A549 (cell line): ENCODE results near the gene PLCH2. TPM values are rescaled to one million over a fixed set of nuclear protein-coding genes. Genes with fewer than 3 reads are reported as not detected.
"Not testable (repeated sequence)": the region's sequence is repeated elsewhere in the genome, so short reads cannot be mapped to it uniquely, and the experiment has no call there.

ENCODE experiments used
- ATAC-seq, 2 experiments: fragments of 200-7000 bp in 1 of 2; fragments of >200 bp in 1 of 2; cut with Nextera tagmentation in 1 of 2; cut with Tn5 transposase in 1 of 2; 3 replicates each; pipeline versions ENCODE4 v1.8.0 to v1.9.1; 2018 to 2020; ENCODE audit warnings: mild to moderate bottlenecking in 1 of 2, moderate library complexity in 1 of 2
- CTCF ChIA-PET: fragments of 300-600 bp; sonication (Branson Sonifier 250); formaldehyde crosslinking; extraction: SDS; loops from one replicate; lab custom pipeline; 2021; ENCODE audit warnings: antibody characterized with exemption, inconsistent platforms; lab: Yijun Ruan, JAX
- POLR2A ChIA-PET: fragments of 350-600 bp; formaldehyde crosslinking; extraction: SDS; loops from one replicate; lab custom pipeline; 2021; ENCODE audit warnings: antibody characterized with exemption, inconsistent platforms; lab: Yijun Ruan, JAX
- DNase-seq, 2 experiments: peaks; one replicate each; pipeline versions ENCODE4 v3.0.0 to v3.0.0-alpha.2; 2011 to 2016; ENCODE audit warnings: low read depth in 1 of 2, low spot score in 1 of 2
- FAIRE-seq: peaks from 2 replicates; lab custom pipeline; 2011; peaks lifted over from hg19 to GRCh38; lab: Jason Lieb, UNC
- H3K27ac ChIP-seq, 2 experiments: fragments of >200 bp; sonication (Bioruptor Twin); formaldehyde crosslinking; 3 replicates each; pipeline ENCODE4 v1.5.1; 2016 to 2017
- H3K4me1 ChIP-seq: fragments of >200 bp; sonication (Bioruptor Twin); formaldehyde crosslinking; 3 replicates; pipeline ENCODE4 v1.6.1; 2016
- H3K4me2 ChIP-seq: fragments of >200 bp; sonication (Bioruptor Twin); formaldehyde crosslinking; 3 replicates; pipeline ENCODE4 v1.6.1; 2016
- H3K4me3 ChIP-seq: fragments of >200 bp; sonication (Bioruptor Twin); formaldehyde crosslinking; 3 replicates; pipeline ENCODE4 v1.5.1; 2016
- H3K9me3 ChIP-seq: fragments of >200 bp; sonication (Bioruptor Twin); formaldehyde crosslinking; 3 replicates; pipeline ENCODE4 v1.6.1; 2016
- BHLHE40 ChIP-seq: IDR thresholded peaks from 2 replicates; pipeline ENCODE4 v1.6.1; 2012; ENCODE audit warnings: low read depth, low read length, inconsistent platforms
- CEBPB ChIP-seq, 2 experiments: fragments of >200 bp in 1 of 2; sonication (Bioruptor Twin) in 1 of 2; formaldehyde crosslinking in 1 of 2; IDR thresholded peaks; 2 replicates each; pipeline ENCODE4 v1.6.1; 2012 to 2016
- CHD2 ChIP-seq: fragments of 150-350 bp; IDR thresholded peaks from 2 replicates; pipeline ENCODE4 v1.6.1; 2014; ENCODE audit warnings: low read length; ENCODE audit not compliant: partially characterized antibody
- E2F6 ChIP-seq: IDR thresholded peaks from 2 replicates; pipeline ENCODE4 v1.6.1; 2012; ENCODE audit warnings: low read depth, borderline replicate concordance
- EHMT2 ChIP-seq: fragments of 200-600 bp; sonication (generic); IDR thresholded peaks from 2 replicates; pipeline ENCODE4 v1.6.1; 2016; ENCODE audit warnings: antibody characterized with exemption, low read depth, mild to moderate bottlenecking, moderate library complexity
- ELK1 ChIP-seq: fragments of 150-350 bp; IDR thresholded peaks from 2 replicates; pipeline ENCODE4 v1.6.1; 2014; ENCODE audit warnings: low read depth, mild to moderate bottlenecking, low read length
- GATA3 ChIP-seq: IDR thresholded peaks from 2 replicates; pipeline ENCODE4 v1.6.1; 2012; ENCODE audit warnings: borderline replicate concordance
- HDAC2 ChIP-seq: fragments of 200-600 bp; sonication (generic); IDR thresholded peaks from 2 replicates; pipeline ENCODE4 v1.6.1; 2016
- HEYL ChIP-seq: fragments of 250-450 bp; sonication (Bioruptor Pico); IDR thresholded peaks from 2 replicates; pipeline ENCODE4 v1.8.0; 2021; ENCODE audit warnings: mild to moderate bottlenecking, moderate library complexity
- HOXB13 ChIP-seq: fragments of 250-450 bp; sonication (Bioruptor Pico); IDR thresholded peaks from 2 replicates; pipeline ENCODE4 v1.5.0; 2020; ENCODE audit warnings: low read depth, mild to moderate bottlenecking, moderate library complexity
- HOXB5 ChIP-seq: fragments of 250-450 bp; sonication (Bioruptor Pico); IDR thresholded peaks from 2 replicates; pipeline ENCODE4 v1.5.0; 2020; ENCODE audit warnings: mild to moderate bottlenecking, moderate library complexity
- JUN ChIP-seq, 2 experiments: fragments of >200 bp; sonication (Bioruptor Twin); formaldehyde crosslinking; IDR thresholded peaks; 2 replicates in 1 of 2; 3 replicates in 1 of 2; pipeline ENCODE4 v1.6.1; 2016 to 2017
- KDM5A ChIP-seq: fragments of 200-600 bp; sonication (generic); IDR thresholded peaks from 2 replicates; pipeline ENCODE4 v1.6.1; 2016; ENCODE audit warnings: antibody characterized with exemption, mild to moderate bottlenecking
- MAX ChIP-seq: IDR thresholded peaks from 2 replicates; pipeline ENCODE4 v1.6.1; 2012
- NFE2L2 ChIP-seq: fragments of 150-350 bp; conservative IDR thresholded peaks from 2 replicates; pipeline ENCODE4 v1.6.1; 2014; ENCODE audit warnings: low read length
- NPAS2 ChIP-seq: fragments of 250-450 bp; sonication (Bioruptor Pico); IDR thresholded peaks from 2 replicates; pipeline ENCODE4 v1.8.0; 2022; ENCODE audit warnings: mild to moderate bottlenecking, moderate library complexity, borderline replicate concordance
- RARB ChIP-seq: fragments of 250-450 bp; sonication (Bioruptor Pico); IDR thresholded peaks from 2 replicates; pipeline ENCODE4 v1.8.0; 2021; ENCODE audit warnings: mild to moderate bottlenecking, moderate library complexity
- REST ChIP-seq: fragments of 200-600 bp; sonication (generic); IDR thresholded peaks from 2 replicates; pipeline ENCODE4 v1.6.1; 2016; ENCODE audit warnings: antibody characterized with exemption, mild to moderate bottlenecking, moderate library complexity
- RFX5 ChIP-seq: fragments of 450-650 bp; IDR thresholded peaks from 2 replicates; pipeline ENCODE4 v1.7.1; 2014; ENCODE audit warnings: antibody characterized with exemption, mild to moderate bottlenecking, moderate library complexity
- RNF2 ChIP-seq: fragments of 200-600 bp; sonication (generic); IDR thresholded peaks from 2 replicates; pipeline ENCODE4 v1.6.1; 2016; ENCODE audit warnings: low read depth, mild to moderate bottlenecking, antibody characterized with exemption, moderate library complexity, borderline replicate concordance
- ZNF302 ChIP-seq: fragments of 250-450 bp; sonication (Bioruptor Pico); IDR thresholded peaks from 2 replicates; pipeline ENCODE4 v1.9.0; 2021; ENCODE audit warnings: inconsistent platforms, mild to moderate bottlenecking, moderate library complexity
- ZSCAN20 ChIP-seq: fragments of 250-450 bp; sonication (Bioruptor Pico); IDR thresholded peaks from 2 replicates; pipeline ENCODE4 v1.8.0; 2022; ENCODE audit warnings: mild to moderate bottlenecking, moderate library complexity
- WGBS: methylation state at CpG from one replicate; pipeline ENCODE4 v1.1.6; 2017; ENCODE audit errors: missing lambda C conversion rate; 5-methylcytosine and 5-hydroxymethylcytosine counted together
- polyA plus RNA-seq, 4 experiments: library from polyadenylated mRNA; depleted of rRNA in 3 of 4; stranded (reverse); fragments of >200 nt; fragmentation: RNase III in 1 of 4; extraction: RNeasy Plus Mini Kit Qiagen cat#74134 plus additional on column Dnase treatment in 1 of 4; gene quantifications; 2 replicates in 3 of 4; 3 replicates in 1 of 4; pipeline ENCODE4 v1.2.3, GENCODE V29; 2011 to 2017
- TF ChIP-seq, protein P1 (sequence below): fragments of 450-650 bp; IDR thresholded peaks from 2 replicates; pipeline ENCODE4 v1.6.1; 2014; ENCODE audit warnings: antibody characterized with exemption
- TF ChIP-seq, protein P2 (sequence below): fragments of 250-450 bp; sonication (Bioruptor Pico); IDR thresholded peaks from 2 replicates; pipeline ENCODE4 v1.5.0; 2021; ENCODE audit warnings: mild to moderate bottlenecking, moderate library complexity, borderline replicate concordance
- TF ChIP-seq, protein P3 (sequence below): fragments of 250-450 bp; sonication (Bioruptor Pico); IDR thresholded peaks from 2 replicates; pipeline ENCODE4 v1.5.0; 2020; ENCODE audit warnings: low read depth, mild to moderate bottlenecking, moderate library complexity

PLCH2 gene
- polyA plus RNA-seq, 2 of the 4 experiments (the other 2 are of a cell fraction), result 0.10 to 0.18 TPM

DNA sequence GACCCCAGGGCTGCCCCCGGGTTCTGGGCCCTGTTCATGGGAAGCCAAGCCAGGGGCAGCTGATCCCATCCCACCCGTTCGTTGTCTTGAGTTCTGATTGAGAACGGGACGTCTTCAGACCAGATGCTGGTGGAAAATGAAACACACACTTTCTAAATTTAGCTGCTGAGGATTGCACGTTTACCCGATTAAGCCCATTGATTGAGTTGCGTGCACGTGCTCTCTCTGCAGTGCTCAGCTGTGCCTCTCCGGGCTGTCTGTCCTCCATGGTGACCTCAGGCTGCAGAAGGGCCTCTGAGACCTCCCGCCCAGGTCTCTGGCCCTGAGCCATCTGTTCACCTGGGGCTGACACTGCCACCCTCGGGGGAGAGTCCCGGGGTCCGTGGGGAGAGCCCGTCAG is 36.7 kb upstream of the PLCH2 start:
- POLR2A ChIA-PET, result no interaction called here
- CTCF ChIA-PET, result interaction anchor here (0.5 kb wide), 1 partner anchor 164 kb away, joined by 3 read pairs; no protein-coding TSS in a partner anchor
- H3K4me1 ChIP-seq, result 0 out of 3 replicates have a peak, but pooled peaks cover 3% of the 10 kb centered on the region
- WGBS, result 73% methylated on average over 6 of the region's 15 CpGs
- H3K9me3 ChIP-seq, result no peaks in the 10 kb centered on the region
- no peak overlapping the region for H3K4me2 ChIP-seq
- no peak overlapping the region for H3K4me3 ChIP-seq
- DNase-seq (no peak), FAIRE-seq (no peak), ATAC-seq (no peak)
- H3K27ac ChIP-seq, result no peak overlapping the region
- TF ChIP-seq HOXB5 (CRISPR knock-in tag) (no peak), RFX5 (no peak), CEBPB (IDR thresholded peaks at IDR 0.05) (no peak), HDAC2 (no peak), MAX (no peak), KDM5A (no peak), ZSCAN20 (CRISPR knock-in tag) (no peak), HEYL (no peak), ZNF302 (CRISPR knock-in tag) (no peak), NPAS2 (CRISPR knock-in tag) (no peak), RARB (CRISPR knock-in tag) (no peak), GATA3 (no peak), HOXB13 (CRISPR knock-in tag) (no peak)
- TF ChIP-seq, protein P1, sequence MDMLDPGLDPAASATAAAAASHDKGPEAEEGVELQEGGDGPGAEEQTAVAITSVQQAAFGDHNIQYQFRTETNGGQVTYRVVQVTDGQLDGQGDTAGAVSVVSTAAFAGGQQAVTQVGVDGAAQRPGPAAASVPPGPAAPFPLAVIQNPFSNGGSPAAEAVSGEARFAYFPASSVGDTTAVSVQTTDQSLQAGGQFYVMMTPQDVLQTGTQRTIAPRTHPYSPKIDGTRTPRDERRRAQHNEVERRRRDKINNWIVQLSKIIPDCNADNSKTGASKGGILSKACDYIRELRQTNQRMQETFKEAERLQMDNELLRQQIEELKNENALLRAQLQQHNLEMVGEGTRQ, result no peak
- TF ChIP-seq, protein P2, sequence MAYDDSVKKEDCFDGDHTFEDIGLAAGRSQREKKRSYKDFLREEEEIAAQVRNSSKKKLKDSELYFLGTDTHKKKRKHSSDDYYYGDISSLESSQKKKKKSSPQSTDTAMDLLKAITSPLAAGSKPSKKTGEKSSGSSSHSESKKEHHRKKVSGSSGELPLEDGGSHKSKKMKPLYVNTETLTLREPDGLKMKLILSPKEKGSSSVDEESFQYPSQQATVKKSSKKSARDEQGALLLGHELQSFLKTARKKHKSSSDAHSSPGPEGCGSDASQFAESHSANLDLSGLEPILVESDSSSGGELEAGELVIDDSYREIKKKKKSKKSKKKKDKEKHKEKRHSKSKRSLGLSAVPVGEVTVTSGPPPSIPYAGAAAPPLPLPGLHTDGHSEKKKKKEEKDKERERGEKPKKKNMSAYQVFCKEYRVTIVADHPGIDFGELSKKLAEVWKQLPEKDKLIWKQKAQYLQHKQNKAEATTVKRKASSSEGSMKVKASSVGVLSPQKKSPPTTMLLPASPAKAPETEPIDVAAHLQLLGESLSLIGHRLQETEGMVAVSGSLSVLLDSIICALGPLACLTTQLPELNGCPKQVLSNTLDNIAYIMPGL (CRISPR knock-in tag), result no peak
- TF ChIP-seq, protein P3, sequence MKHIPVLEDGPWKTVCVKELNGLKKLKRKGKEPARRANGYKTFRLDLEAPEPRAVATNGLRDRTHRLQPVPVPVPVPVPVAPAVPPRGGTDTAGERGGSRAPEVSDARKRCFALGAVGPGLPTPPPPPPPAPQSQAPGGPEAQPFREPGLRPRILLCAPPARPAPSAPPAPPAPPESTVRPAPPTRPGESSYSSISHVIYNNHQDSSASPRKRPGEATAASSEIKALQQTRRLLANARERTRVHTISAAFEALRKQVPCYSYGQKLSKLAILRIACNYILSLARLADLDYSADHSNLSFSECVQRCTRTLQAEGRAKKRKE (CRISPR knock-in tag), result no peak

GRCh38 chr1:2440346-2440745 is 35.7 kb upstream of the PLCH2 start:
- 0 out of 6 replicates have a peak, but pooled peaks of 1 of the 2 experiments have one; percentile 35 for ATAC-seq
- CTCF ChIA-PET, POLR2A ChIA-PET, DNase-seq, H3K9me3 ChIP-seq, H3K4me2 ChIP-seq, FAIRE-seq, H3K4me3 ChIP-seq, H3K27ac ChIP-seq, H3K4me1 ChIP-seq: not testable (repeated sequence)
- 88% methylated on average over 15 of the region's 23 CpGs for WGBS

- CTCF ChIA-PET, result interaction anchor here (1.4 to 6.8 kb wide), 4 partner anchors 12 to 105 kb away, joined by 3 to 51 read pairs (median 4); no protein-coding TSS in a partner anchor
- POLR2A ChIA-PET, result no interaction called here
- Histone ChIP-seq H3K4me2 (no peak overlapping the region), H3K9me3 (no peaks in the 10 kb centered on the region), H3K27ac (no peak overlapping the region), H3K4me3 (no peak overlapping the region), H3K4me1 (peaks cover 10% of the 10 kb centered on the region; the same call in 2 of the 3 replicates)
- WGBS, result 58% methylated on average over 8 of the region's 13 CpGs
- ATAC-seq (no peak), DNase-seq (no peak), FAIRE-seq (no peak)
- TF ChIP-seq NFE2L2 (no peak), HOXB5 (CRISPR knock-in tag) (no peak), EHMT2 (no peak), NPAS2 (CRISPR knock-in tag) (no peak), JUN (IDR thresholded peaks at IDR 0.05) (no peak), CHD2 (no peak), GATA3 (no peak), BHLHE40 (no peak), E2F6 (no peak), REST (no peak), ELK1 (no peak), RNF2 (no peak)
Observed at GRCh38 chr1:2441746-2442145, 34.3 kb upstream of the PLCH2 start.
